OCI-LY7 (cell line): ENCODE data around the gene FOXN1. TPM values are rescaled to one million over a fixed set of nuclear protein-coding genes. Genes with fewer than 3 reads are reported as not detected.

Source experiments
- BruUV-seq: library from RNA; stranded (reverse); fragments of 400-500 nt; replicated peaks from 2 replicates; lab custom pipeline; 2021; lab: Mats Ljungman, UMichigan
- CTCF ChIA-PET: fragments of 300-600 bp; sonication (Branson Sonifier 250); formaldehyde crosslinking; loops from one replicate; lab custom pipeline; 2022; ENCODE audit warnings: antibody characterized with exemption; ENCODE audit not compliant: unreplicated experiment; lab: Charles Lee
- POLR2A ChIA-PET: fragments of 300-600 bp; sonication (Branson Sonifier 250); formaldehyde crosslinking; loops from one replicate; lab custom pipeline; 2022; ENCODE audit warnings: antibody characterized with exemption; lab: Charles Lee
- DNase-seq: peaks from one replicate; pipeline ENCODE4 v3.0.0-alpha.2; 2015; ENCODE audit warnings: low spot score
- H2AFZ ChIP-seq: fragments of 200-600 bp; sonication (generic), shearing (Covaris generic); 2 replicates; pipeline ENCODE4 v1.6.1; 2014; ENCODE audit warnings: mild to moderate bottlenecking, antibody characterized with exemption, low read length, moderate library complexity
- H3K27ac ChIP-seq: fragments of 200-600 bp; sonication (generic); 2 replicates; pipeline ENCODE4 v1.5.1; 2014; ENCODE audit warnings: mixed run types, low read depth, mild to moderate bottlenecking, moderate library complexity, low read length, inconsistent platforms; ENCODE audit not compliant: poor library complexity, severe bottlenecking
- H3K36me3 ChIP-seq: fragments of 200-600 bp; sonication (generic); 2 replicates; pipeline ENCODE4 v1.6.1; 2014; ENCODE audit warnings: mild to moderate bottlenecking, antibody characterized with exemption, low read length, moderate library complexity, mixed read lengths; ENCODE audit not compliant: insufficient read depth
- H3K4me1 ChIP-seq: fragments of 200-600 bp; sonication (generic); 2 replicates; pipeline ENCODE4 v1.5.1; 2014; ENCODE audit warnings: mild to moderate bottlenecking, low read length; ENCODE audit not compliant: insufficient read depth, poor library complexity, severe bottlenecking
- H3K4me2 ChIP-seq: fragments of 200-600 bp; sonication (generic); 2 replicates; pipeline ENCODE4 v1.6.1; 2014; ENCODE audit warnings: mild to moderate bottlenecking, low read length
- H3K4me3 ChIP-seq: fragments of 200-600 bp; sonication (generic); 2 replicates; pipeline ENCODE4 v1.5.1; 2014; ENCODE audit warnings: mild to moderate bottlenecking, low read depth, low read length; ENCODE audit not compliant: poor library complexity, severe bottlenecking
- H3K79me2 ChIP-seq: fragments of 200-600 bp; sonication (generic); 2 replicates; pipeline ENCODE4 v1.6.1; 2016; ENCODE audit warnings: low read depth, mild to moderate bottlenecking, low read length, moderate library complexity, mixed read lengths; ENCODE audit not compliant: insufficient read depth
- H3K9me2 ChIP-seq: fragments of 200-600 bp; sonication (generic); 2 replicates; pipeline ENCODE4 v1.6.1; 2016; ENCODE audit warnings: mild to moderate bottlenecking, low read length, mixed read lengths; ENCODE audit not compliant: insufficient read depth
- H3K9me3 ChIP-seq: fragments of 200-600 bp; sonication (generic); 2 replicates; pipeline ENCODE4 v1.6.1; 2014; ENCODE audit warnings: mild to moderate bottlenecking, mixed run types, low read length, mixed read lengths
- H4K20me1 ChIP-seq: fragments of 200-600 bp; sonication (generic); 2 replicates; pipeline ENCODE4 v1.6.1; 2014; ENCODE audit warnings: mild to moderate bottlenecking, antibody characterized with exemption, low read length, moderate library complexity, mixed read lengths; ENCODE audit not compliant: insufficient read depth
- EZH2phosphoT487 ChIP-seq: fragments of 200-600 bp; sonication (generic); IDR thresholded peaks from 2 replicates; pipeline ENCODE4 v1.6.1; 2018; ENCODE audit warnings: low read depth, borderline replicate concordance, mild to moderate bottlenecking, mixed run types, antibody characterized with exemption, low read length, moderate library complexity, mixed read lengths
- intact Hi-C: fragments of 100-400 bp; cut with micrococcal nuclease; formaldehyde crosslinking; loops from one replicate; pipeline ENCODE4 v1.10.0; 2022; ENCODE audit not compliant: unreplicated experiment
- total RNA-seq, 2 experiments: library from RNA; depleted of rRNA in 1 of 2; stranded (reverse); fragments of >200 nt in 1 of 2; shearing (Covaris generic) in 1 of 2; gene quantifications; 2 replicates each; pipeline ENCODE4 v1.2.3, GENCODE V29; 2014 to 2022
- TF ChIP-seq, protein P1 (sequence below): fragments of 200-600 bp; sonication (generic); conservative IDR thresholded peaks from 2 replicates; pipeline ENCODE4 v1.5.1; 2014; ENCODE audit warnings: mild to moderate bottlenecking, antibody characterized with exemption, low read length, moderate library complexity, mixed read lengths

FOXN1 gene
- total RNA-seq, 2 experiments from 2014 or later = not detected

GRCh38 chr17:28474111-28474531, 32.0 kb upstream of the FOXN1 start:
- no peaks in the 10 kb centered on the region for H3K79me2 ChIP-seq
- no peak overlapping the region for H2AFZ ChIP-seq
- TF ChIP-seq, protein P1, sequence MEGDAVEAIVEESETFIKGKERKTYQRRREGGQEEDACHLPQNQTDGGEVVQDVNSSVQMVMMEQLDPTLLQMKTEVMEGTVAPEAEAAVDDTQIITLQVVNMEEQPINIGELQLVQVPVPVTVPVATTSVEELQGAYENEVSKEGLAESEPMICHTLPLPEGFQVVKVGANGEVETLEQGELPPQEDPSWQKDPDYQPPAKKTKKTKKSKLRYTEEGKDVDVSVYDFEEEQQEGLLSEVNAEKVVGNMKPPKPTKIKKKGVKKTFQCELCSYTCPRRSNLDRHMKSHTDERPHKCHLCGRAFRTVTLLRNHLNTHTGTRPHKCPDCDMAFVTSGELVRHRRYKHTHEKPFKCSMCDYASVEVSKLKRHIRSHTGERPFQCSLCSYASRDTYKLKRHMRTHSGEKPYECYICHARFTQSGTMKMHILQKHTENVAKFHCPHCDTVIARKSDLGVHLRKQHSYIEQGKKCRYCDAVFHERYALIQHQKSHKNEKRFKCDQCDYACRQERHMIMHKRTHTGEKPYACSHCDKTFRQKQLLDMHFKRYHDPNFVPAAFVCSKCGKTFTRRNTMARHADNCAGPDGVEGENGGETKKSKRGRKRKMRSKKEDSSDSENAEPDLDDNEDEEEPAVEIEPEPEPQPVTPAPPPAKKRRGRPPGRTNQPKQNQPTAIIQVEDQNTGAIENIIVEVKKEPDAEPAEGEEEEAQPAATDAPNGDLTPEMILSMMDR = no peak
- no peak for TF ChIP-seq EZH2phosphoT487
- intact Hi-C loops = no loop called here
- no peak overlapping the region for H3K4me2 ChIP-seq
- no peaks in the 10 kb centered on the region for H3K9me3 ChIP-seq
- no peak for DNase-seq
- H4K20me1 ChIP-seq = no peaks in the 10 kb centered on the region
- H3K4me1 ChIP-seq = no peaks in the 10 kb centered on the region
- ChIA-PET CTCF (no interaction called here), POLR2A (no interaction called here)
- no peak overlapping the region for H3K4me3 ChIP-seq
- H3K9me2 ChIP-seq = no peaks in the 10 kb centered on the region
- no TSS peak for BruUV-seq
- H3K36me3 ChIP-seq = no peaks in the 10 kb centered on the region
- H3K27ac ChIP-seq = no peak overlapping the region

DNA sequence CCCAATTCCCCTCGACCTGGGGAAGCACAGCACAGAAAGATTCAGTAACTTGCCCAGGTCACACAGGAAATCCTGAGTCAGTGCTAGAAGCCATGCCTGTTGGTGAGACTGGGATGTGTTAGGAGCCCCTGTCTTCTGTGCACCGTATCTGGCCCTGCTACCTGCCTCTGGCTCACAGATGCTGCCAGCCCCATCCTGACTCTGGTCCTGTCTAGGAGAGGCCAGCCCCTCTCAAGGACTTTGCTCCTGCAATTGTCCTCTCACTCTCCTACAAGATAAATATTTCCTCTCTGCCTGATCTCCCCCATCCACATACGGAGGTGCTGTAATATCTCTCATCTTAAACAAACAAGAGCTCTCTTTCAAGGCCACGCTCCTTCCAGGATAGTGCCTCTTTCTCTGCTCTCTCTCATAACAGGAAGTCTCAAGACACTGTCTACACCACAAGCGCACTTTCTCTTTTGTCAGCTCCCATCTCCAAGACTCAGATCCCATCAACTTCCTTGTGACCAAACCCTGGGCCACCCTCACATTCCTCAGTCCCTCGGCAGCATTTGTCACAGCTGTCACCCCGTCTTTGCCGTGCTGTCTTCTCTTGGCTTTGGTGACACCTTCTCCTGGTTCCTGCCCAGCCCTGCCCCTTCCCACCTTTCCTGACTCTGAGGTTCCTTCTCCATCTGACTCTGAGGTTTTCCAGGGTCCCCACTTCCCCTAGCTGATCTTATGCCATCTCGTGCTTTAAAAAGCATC, 30.8 kb upstream of the FOXN1 start:
- H3K36me3 ChIP-seq = no peaks in the 10 kb centered on the region
- no peaks in the 10 kb centered on the region for H3K9me3 ChIP-seq
- H3K9me2 ChIP-seq = no peaks in the 10 kb centered on the region
- no peak overlapping the region for H3K27ac ChIP-seq
- ChIA-PET CTCF (no interaction called here), POLR2A (no interaction called here)
- H3K4me2 ChIP-seq = no peak overlapping the region
- no peak for DNase-seq
- H3K4me1 ChIP-seq = no peaks in the 10 kb centered on the region
- intact Hi-C loops = no loop called here
- TF ChIP-seq EZH2phosphoT487 = no peak
- TF ChIP-seq, protein P1 = no peak
- H3K4me3 ChIP-seq = no peak overlapping the region
- no peaks in the 10 kb centered on the region for H3K79me2 ChIP-seq
- H2AFZ ChIP-seq = no peak overlapping the region
- H4K20me1 ChIP-seq = no peaks in the 10 kb centered on the region
- no TSS peak for BruUV-seq
